HG02610 (cell line): Measurements from ENCODE around the gene WDR83.
"Not testable (repeated sequence)": the region's sequence is repeated elsewhere in the genome, so short reads cannot be mapped to it uniquely, and the experiment has no call there.

Experiments used
- ATAC-seq: cut with Tn5 transposase; IDR thresholded peaks from one replicate; pipeline ENCODE4 v1.9.1; 2021; ENCODE audit warnings: mild to moderate bottlenecking, moderate library complexity; ENCODE audit not compliant: unreplicated experiment

Gene WDR83, protein sequence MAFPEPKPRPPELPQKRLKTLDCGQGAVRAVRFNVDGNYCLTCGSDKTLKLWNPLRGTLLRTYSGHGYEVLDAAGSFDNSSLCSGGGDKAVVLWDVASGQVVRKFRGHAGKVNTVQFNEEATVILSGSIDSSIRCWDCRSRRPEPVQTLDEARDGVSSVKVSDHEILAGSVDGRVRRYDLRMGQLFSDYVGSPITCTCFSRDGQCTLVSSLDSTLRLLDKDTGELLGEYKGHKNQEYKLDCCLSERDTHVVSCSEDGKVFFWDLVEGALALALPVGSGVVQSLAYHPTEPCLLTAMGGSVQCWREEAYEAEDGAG

DNA sequence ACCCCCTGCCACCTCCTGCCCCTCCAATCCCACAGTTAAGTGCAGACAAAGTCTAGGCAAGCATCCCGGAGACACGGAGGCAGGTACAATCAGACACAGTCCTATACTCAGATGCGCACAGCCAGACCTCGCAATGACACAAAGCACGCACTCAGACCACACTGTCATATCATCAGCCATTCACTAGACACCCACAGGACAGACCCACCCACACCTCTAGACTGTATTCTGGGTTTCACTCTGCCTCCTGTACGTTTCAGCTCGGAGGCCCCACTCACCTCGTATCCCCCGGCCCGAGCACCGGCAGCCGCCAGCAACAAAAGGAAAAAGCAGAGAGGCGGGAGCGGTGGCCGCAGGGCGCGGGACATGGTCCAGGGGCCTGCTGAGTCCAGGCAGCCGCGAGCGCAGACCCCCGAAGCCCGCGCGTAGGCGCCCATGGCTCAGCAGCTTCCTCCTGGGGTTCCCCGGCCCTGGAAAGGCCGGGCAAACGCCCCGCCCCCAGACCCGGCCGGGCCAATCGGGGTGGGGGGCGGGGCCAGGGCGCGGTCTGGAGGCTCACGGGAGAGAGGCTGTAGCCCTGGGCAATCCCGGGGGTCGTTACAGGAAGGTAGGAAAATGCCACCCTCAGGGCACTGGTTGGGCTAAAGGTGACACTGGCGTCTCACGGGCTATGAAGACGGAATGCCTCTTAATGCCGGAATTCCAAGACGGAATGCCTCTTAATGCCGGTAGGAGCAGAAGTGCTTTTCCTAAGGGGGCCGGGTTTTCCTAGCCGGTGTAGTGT, at the start of gene WDR83, which contains the start of gene MAN2B1:
WDR83 (plus strand) TSS at position 543 of the 784 bp plus-strand sequence. CDS start 2,984 bp downstream, outside the sequence.
MAN2B1 (minus strand) TSS at position 478 of the 784 bp plus-strand sequence; CDS start at position 437, 41 bp downstream.
- peak; percentile 47 for ATAC-seq

DNA sequence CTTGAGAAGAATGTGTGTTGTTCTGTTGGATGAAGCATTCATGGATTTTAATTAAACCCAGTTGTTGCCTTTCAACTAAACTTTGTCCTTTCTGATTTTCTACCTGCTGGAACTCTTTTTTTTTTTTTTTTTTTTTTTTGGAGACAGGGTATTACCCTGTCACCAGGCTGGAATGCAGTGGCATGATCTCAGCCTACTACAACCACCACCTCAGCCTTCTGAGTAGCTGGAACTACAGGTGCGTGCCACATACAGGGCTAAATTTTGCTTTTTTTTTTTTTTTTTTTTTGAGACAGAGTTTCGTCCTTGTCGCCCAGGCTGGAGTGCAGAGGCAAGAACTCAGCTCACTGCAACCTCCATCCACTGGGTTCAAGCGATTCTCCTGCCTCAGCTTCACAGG, 49.0 kb upstream of the WDR83 start:
- ATAC-seq = no peak

- ATAC-seq = not testable (repeated sequence)
Measured at GRCh38 chr19:12621253-12622024, 45.2 kb upstream of the WDR83 start.

- ATAC-seq = no peak
Measured at GRCh38 chr19:12623361-12624031, 43.1 kb upstream of the WDR83 start.

DNA sequence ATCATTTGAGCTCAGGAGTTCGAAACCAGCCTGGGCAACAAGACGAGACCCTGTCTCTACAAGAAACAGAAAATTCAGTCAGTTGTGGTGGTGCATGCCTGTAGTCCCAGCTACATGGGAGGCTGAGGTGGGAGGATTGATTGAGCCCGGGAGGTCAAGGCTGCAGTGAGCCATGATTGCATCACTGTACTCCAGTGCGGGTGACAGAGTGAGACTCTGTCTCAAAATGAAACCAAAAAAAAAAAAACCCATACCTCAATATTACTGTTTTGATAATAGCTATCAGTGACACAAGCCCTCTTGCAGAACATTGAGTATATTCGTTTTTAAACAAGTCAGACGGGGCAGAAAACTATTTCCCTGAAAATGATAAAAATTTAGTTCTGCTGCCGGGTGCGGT, 39.6 kb upstream of the WDR83 start:
- ATAC-seq = no peak

DNA sequence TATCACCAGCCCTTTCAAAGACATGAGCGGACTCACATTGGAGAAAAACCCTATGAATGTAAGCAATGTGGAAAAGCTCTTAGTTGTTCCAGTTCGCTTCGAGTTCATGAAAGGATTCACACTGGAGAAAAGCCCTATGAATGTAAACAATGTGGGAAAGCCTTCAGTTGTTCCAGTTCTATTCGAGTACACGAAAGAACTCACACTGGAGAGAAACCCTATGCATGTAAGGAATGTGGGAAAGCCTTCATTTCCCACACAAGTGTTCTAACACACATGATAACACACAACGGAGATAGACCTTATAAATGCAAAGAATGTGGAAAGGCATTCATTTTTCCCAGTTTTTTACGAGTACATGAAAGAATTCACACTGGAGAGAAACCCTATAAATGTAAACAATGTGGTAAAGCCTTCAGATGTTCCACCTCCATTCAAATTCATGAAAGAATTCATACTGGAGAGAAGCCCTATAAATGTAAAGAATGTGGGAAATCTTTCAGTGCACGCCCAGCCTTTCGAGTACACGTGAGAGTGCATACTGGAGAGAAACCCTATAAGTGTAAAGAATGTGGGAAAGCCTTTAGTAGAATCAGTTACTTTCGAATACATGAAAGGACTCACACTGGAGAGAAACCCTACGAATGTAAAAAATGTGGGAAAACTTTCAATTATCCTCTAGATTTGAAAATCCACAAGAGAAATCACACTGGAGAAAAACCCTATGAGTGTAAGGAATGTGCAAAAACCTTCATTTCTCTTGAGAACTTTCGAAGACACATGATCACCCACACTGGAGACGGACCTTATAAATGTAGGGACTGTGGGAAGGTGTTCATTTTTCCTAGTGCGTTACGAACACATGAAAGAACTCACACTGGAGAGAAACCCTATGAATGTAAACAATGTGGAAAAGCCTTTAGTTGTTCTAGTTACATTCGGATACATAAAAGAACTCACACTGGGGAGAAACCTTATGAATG, 38.3 kb upstream of the WDR83 start:
- no peak for ATAC-seq

DNA sequence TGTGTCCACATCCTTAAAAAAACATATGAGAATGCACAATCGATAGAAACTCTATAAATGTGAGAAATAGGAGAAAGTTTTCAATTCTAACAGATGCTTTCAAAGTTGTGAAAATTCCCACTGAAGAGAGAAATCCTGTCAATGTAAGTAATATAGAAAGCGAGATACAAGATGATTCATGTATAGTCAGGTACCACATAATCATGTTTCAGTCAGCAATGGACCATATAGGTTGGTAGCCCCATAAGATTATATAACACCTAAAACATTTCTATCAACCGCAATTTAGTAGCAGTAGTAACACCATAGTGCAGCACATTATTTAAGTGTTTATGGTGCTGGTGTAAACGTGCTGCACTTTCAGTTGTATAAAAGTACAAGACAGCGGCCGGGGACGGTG, 37.4 kb upstream of the WDR83 start:
- no peak for ATAC-seq

DNA sequence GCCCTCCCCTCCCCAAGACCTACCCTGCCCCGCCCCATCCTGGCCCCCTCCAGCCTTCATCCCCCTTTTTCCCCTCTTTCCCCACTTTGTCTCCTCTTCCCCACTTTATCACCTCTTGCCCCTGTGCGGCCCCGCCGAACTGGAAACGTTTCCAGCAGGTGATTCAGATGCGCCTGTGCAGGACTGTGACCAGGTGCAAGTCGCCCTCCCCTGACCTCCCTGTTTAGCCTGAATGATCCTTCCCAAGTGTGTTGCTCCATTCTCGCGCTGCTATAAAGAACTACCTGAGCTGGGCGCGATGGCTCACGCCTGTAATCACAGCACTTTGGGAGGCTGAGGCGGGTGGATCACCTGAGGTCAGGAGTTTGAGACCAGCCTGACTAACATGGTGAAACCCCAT, 30.0 kb upstream of the WDR83 start:
- ATAC-seq = no peak

DNA sequence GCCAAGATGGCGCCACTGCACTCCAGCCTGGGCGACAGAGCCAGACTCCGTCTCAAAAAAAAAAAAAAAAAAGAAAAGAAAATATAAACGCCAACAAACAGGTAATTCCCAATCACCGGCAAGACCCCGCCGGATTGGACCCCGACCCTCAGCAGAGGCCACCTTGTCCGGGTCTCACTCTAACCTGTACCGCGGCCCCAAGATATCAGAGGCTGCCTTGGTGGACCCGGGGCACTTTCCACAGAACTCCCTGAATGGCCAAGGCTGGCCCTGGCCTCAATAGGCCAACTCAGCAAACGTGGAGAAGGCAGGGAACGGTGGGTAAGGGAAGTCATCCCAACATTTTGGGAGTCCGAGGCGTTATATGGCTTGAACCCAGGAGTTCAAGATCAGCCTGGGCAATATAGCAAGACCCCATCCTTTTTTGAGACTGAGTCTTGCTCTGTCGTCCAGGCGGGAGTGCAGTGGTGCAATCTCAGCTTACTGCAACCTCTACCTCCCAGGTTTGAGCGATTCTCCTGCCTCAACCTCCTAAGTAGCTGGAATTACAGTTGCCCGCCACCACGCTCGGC, 27.9 kb upstream of the WDR83 start:
- no peak for ATAC-seq

DNA sequence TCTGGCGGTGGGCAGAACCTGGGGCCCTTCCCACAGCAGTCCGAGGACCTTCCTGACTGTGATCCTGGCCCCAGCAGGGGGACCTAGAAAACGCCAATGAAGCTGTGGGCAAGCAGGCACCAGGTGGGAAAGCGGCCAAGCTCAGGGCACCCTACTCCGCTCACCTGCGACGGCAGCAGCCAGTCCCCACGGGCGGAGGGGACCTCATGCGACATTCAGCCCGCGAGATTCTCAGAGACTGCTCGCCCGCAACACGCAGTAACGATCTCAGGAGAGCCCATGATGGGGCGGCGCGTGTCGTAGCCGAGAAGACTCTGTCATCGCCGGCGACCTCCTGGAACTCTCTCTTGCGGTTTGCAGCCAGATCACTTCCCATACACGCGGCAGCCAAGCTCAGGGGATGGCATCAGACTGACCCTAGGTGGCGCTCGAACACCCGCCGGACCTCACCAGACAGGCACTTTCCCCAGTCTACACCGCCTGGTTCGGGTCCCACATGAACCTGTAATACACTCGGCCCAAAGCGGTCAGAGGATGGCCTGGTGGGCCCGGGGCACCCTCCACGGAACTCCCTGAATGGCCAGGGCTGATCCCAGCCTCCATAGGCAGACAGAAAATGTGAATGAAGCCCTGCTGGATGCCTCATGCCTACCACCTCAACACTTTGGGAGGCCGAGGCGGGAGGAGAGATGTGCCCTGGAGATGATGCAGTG, 26.6 kb upstream of the WDR83 start:
- peak; percentile 55 for ATAC-seq

- ATAC-seq = no peak
Measured at GRCh38 chr19:12641456-12641855, 25.2 kb upstream of the WDR83 start.

DNA sequence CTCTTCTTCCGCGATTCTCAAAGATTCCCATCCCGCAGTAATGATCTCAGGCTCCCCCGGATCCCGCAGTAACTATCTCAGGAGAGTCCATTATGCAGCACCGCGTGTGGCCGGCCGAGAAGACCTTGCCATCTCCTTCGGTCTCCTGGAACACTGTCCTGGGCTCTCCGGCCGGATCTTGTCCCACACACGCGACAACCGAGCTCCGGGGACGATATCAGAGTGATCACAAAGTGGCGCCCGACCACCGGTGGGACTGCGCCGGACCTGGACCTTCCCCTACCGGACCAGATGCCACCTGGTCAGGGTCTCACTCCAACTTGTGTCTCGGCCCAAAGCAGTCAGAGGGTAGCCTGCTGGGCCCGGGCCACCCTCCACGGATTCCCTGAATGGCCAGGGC, 24.1 kb upstream of the WDR83 start:
- ATAC-seq = no peak

DNA sequence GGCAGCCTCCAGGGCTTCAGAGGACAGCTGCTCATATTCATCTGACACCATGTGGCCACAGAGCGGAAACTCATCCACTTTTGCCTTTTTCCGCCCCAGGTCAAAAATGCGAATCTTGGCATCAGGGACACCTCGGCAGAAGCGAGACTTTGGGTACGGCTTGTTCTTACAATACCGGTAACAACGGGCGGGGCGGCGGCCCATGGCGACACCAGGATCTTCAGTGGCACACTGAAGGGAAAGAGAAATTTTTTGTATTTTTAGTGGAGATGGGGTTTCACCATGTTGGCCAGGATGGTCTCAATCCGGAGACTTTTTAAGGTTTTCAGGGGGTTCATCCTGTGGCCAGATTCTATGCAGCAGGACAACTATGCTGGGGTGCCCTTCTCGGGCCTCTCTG, 22.9 kb upstream of the WDR83 start:
- not testable (repeated sequence) for ATAC-seq

- no peak for ATAC-seq
Measured at GRCh38 chr19:12646551-12646950, 20.1 kb upstream of the WDR83 start.

- no peak for ATAC-seq
Measured at GRCh38 chr19:12647047-12647446, 19.6 kb upstream of the WDR83 start.

GRCh38 chr19:12647490-12648071, 19.0 kb upstream of the WDR83 start:
- no peak for ATAC-seq

- ATAC-seq = no peak
Measured at GRCh38 chr19:12648088-12648487, 18.5 kb upstream of the WDR83 start.

- no peak for ATAC-seq
Measured at GRCh38 chr19:12649941-12650340, 16.7 kb upstream of the WDR83 start.
